HG02981 (cell line): ENCODE results near the gene MBNL1.

Source experiments
- ATAC-seq: cut with Tn5 transposase; IDR thresholded peaks from one replicate; pipeline ENCODE4 v1.9.1; 2021; ENCODE audit warnings: mild to moderate bottlenecking, moderate library complexity; ENCODE audit not compliant: unreplicated experiment

Gene MBNL1

DNA sequence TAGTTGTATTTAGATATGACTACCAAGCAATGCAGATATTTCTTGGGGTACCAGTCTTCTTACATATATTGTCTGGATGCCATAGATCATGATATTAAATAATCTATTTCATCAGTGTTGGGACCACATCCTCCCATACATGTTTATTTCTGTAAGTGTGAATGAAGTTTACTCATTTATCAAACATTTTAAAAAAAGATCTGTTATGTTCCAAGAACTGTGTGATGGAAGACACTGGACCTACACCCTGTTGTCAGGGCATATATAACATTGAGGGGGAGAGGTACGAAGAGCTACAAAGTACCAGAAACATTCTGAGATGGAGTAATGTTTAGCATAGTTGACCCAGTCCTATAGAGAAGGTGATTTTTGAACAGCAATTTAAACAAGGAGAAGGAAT lies 26.6 kb downstream of the MBNL1 start:
- ATAC-seq = no peak

DNA sequence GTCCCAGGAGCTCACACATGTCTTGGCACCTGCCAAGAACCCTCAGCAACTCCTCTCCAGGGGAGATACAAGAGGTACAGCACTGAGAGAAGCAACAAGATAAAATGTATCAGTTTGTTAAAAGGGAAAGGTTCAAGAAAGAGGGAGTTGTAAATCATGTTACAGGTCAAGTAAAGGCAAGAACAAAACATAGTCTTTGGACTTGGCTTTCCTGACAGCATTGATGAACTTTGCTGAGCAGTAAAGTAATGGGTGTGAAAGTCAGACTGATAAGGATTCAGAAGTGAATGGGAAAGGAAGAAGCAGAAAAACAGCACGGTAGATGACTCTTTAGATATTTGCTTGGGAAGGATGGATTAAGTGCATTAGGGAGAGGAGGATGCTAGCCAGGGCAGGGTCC lies 27.1 kb downstream of the MBNL1 start:
- no peak for ATAC-seq

DNA sequence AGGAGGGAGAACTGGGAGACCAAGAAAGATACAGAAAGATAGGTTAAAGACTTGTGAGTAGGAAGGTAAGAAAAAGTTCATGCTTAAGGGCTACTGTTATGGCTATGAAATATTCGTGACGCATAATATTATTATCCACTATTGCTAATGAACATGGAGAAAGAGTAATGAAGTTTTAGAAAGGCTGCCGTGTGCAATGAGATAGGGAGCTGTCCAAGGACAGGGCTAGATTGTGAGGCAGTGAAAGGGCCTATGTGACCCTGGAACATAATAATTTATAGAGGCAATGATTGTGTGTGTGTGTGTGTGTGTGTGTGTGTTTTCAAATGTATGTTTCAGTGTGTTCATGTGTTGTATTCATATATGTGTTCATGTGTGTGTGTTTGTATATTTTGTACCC lies 27.7 kb downstream of the MBNL1 start:
- no peak for ATAC-seq

DNA sequence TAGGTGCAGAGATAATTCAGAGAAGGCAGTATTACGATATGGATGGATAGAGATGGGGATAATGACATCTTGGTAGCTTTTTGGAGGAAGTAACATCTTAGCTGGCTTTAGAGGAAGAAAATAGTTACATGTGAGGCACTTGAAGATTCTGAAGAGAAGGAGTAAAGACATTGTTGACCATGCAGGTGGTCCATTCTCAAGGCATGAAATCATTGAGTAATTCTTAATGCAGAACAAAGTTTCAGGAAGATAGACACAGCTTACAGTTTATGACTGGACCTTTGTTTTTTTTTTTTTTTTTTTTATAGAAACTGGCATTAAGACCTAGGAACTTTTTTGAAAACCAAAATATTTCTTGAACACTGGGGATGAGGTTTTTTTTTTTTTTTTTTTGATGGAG lies 28.2 kb downstream of the MBNL1 start:
- no peak for ATAC-seq

DNA sequence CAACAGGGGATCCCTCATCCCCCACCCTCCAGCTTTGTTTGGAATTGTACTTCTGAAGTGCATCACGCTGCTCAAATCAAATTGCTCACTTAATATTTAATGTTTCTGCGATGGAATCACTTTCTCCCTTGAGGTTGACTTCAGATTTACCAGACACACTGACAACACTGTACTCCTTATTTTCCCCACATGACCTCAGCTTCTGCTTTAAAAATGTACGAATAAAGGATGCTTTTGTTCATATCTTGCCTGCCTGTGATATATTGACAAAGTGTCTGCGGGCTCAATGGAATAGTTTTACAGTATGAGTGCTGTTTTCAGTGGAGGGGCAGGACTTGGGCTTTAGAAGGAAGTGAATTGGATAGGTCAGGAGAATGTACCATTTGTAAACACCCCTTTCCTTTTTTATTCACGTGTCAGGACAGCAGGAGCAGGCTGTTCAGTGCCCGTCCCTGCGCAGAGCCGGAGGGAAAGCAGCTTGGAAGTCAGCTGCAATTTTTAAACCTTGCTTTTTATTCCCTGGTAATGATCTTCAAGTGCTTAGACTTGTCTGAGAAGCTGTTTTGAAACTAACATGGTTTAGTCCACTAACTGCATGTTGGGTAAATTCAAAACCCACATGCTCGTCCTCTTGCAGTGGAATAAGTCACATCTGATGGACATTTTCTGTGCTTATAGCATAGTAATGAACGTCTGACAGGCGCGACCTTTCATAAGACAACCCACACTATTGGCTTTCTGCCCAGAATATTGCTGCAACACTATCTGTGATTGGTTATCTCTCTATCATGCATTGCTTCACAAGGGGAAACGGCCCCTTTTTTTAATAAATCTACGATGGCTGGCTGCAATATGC lies 29.9 kb downstream of the MBNL1 start:
- ATAC-seq = peak; percentile 62

DNA sequence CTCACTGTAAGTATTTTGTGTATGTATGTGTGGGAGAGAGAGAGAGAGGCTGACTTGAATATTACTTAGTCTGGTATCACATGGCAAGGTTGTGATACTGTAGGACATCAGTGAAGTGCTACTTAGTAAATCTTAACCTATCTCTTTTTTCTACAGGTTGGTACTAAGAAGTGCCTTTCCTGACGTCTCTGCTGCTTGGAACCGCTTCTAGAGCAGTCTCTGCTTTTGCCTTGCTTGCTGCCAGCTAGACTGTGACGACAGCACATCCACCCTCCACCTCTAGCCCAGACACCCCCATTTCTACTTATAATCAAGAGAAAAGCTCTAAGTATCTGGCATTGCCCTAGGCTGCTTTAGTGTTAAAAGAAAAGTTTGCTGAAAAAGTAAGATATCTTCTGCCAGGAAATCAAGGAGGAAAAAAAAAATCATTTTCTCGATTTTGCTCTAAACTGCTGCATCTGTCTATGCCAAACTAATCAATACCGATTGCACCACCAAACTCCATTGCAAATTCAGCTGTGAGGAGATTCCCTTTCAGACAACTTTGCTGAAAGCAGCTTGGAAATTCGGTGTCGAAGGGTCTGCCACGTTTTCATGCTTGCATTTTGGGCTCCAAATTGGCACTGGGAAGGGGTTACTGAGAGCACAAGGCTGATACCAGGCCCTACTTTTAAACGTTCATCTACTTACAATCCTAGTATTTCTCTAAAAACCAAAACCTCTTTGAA lies 30.7 kb downstream of the MBNL1 start:
- ATAC-seq = no peak

DNA sequence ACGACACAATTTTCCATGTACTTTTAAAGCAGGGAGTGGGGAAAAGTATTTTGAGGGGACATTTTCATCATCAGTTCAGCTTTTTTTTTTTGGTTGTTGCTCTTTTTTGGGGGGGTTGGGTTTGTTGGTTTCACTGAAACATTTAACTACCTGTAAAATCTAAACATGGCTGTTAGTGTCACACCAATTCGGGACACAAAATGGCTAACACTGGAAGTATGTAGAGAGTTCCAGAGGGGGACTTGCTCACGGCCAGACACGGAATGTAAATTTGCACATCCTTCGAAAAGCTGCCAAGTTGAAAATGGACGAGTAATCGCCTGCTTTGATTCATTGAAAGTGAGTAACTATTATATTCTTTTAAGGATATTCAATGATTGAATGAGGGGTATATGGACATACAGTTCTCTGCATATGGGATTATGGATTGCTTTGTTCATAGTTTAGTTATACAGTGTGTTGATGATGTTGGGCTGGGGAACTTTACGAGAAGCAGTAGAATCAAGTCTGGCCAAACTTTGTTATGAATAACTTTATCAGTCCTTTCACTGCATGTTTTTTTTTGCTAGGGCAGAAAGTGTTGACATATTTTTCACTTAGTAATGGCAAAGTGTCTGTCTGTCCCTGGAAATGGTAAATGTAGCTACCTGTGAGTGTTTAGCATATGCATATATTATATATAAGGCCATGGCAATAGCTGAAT lies 31.5 kb downstream of the MBNL1 start:
- no peak for ATAC-seq

DNA sequence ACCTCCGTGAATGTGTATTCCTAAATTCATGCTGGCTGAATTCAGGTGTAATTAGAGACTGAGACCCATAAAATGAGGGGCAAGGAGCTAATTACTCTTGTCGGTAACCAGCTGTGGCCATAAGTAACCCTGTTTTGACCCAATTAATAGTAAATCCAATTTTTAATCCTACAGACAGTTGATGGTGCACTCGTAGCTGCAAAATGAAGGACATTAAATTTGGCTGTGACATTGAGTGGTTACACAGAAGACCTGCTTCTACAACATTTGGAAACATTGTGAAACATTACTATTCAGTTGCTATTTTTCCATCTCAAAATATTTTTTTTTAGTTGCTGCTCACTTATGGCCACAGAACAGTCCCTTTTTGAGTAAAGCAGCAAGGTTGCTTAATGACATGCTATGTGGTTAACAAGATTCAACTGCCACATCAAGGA lies 33.0 kb downstream of the MBNL1 start:
- no peak for ATAC-seq

DNA sequence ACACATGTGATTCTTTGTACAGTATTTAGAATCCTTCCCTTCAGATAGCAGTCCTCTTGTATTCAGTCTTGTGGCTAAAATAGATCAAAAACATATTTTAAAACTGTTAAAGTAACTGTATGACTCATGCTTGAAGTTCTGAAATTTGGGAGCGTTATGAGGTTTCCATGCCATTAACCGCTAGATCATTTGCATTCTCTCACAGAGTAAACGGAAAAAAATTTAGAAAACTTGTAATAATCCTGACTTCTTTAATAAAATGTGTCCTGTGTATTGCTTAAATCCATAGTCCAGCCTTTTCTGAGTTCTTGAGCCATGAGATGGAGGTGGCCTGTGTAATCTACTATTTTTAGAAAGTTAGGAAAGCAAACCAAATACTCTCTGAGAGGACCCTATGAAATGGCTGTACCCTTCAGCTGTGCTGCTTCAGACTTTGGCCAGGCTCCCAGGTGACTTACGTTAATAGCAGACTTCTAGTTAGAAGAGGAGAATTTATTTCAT lies 33.8 kb downstream of the MBNL1 start:
- peak; percentile 56 for ATAC-seq

DNA sequence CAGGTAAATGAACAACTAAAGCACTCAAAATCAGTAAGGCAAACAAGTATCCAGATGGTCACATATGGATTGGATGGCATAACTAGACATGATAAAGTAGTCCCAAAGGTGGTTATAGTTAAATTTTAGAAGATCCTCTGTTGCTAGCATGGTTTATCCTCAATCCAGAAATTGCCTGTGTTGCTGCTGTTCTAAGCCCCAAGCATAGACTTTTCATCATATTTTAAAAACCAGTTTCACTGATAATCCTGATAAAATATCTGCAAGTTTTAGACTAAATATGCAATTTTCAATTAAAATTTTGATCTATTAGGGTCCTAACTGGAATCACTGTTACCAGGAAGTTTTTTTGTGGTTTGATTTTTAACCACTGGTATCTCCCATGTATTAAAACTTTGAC lies 35.4 kb downstream of the MBNL1 start:
- no peak for ATAC-seq

DNA sequence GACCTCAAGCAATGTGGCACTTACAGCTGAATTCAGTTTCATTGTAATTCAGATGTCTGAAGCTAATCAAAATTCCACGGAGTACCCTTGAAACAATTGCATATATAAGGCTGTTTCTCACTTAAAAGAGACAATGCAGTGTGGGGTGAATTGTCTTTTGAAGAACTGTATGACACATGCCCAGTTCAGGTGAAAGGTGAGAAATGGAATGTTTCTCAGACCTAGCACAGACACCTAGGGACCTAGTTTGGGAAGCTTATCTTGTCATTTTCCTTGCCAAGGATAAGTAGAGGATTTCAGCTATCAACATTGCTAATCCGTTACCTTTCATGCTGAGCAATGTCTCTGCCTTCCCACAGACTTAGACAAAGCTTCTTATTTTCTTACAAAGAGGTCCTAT lies 36.3 kb downstream of the MBNL1 start:
- ATAC-seq = no peak

DNA sequence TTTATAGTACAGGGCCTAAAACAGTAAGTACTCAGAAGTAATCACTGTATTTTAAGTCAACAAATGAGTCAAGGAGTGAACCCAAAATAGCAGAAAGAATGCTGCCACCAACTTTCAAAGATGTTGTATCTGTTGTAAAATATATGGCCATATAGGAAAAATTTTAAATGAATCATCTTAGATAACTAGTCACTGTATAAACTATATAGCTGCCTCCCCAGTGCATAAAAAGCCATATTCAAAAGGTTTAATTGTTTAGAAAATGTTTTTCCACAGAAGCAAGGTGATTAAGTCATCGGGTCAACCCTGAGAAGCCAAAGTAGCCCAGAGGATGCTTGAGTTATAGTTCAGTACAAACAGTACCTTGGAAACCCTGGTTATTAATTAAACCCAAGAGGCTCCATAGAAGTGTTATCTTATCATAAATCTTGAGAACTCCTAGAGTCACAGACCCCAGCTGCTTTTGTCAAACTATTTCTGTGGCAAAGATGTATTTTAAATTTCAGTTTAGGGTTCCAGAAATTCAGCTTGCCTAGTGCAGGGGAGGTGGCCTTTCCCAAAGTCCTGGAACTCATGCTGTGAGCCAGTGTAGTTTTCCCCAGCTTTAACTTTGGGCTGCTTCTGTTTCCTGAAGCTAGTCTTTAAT lies 39.2 kb downstream of the MBNL1 start:
- ATAC-seq = peak; percentile 49

DNA sequence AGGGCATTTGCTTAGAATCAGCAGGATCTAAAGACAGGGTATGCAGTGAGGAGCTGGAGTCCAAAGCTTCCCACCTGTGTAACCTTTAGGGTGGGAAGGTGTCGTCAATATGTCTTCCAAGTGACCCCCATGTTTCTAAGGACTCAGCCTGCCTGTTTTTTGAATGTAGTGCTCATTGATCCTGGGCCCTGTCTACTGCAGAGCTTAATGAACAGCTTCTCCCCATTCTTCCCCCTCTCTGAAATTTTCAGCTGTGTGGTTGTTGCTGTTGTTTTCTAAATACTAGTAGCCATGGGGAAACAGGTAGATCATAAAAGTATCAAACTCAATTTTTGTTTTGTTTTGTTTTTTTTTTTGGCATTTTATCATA lies 39.7 kb downstream of the MBNL1 start:
- ATAC-seq = peak; percentile 5

DNA sequence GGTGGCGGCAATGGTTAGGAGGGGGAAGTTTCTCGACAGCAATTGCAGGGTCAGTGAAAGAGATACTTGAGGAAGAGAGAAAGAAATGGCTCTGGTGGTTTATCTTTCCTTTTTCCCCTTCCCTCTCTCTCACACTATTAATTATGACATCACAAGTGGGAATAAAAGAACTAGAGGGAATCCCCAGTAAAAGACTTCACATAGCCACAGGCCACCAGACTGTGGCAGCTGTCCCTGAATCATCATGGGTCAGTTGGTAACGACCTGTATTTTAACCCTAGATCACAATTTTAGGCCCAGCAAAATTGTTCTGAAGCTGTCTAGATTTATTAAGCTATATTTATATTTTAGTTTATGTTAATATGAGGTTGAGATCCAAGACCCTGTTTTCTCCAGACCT lies 40.3 kb downstream of the MBNL1 start:
- no peak for ATAC-seq

DNA sequence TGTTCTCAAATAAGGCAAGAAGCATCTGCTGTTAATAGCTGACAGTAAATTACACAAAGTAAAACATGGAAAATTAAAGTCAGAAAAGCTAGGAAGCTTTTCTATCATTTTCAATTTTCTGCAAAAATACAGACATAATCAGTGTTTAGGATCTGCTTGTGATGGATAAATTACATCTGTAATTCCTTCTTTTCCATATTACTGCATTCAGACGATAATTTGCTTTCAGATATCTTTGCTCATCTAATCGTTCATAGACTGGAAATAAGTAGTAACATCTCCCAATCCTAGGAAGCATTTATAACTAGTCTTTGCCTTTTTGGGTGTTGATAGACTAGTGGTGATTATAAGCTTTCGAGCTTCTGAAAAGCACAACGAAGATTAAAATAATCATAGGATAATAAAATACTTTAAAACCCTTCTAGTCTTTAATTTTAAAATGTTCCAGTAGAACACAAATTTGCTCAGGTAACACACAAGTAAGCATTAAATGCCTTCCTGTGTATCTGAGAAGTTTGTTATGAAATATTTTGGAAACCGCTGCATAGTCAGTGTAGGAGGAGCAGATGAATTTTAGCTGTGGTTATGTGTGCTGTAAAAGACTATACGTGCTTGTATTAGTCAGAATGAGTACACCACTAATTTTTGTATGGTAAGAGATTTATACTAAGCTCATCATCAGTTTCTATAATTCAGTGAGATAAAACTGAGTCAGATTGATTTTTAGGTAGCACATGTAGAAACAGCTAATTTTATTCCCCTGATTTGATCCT lies 41.0 kb downstream of the MBNL1 start:
- no peak for ATAC-seq

DNA sequence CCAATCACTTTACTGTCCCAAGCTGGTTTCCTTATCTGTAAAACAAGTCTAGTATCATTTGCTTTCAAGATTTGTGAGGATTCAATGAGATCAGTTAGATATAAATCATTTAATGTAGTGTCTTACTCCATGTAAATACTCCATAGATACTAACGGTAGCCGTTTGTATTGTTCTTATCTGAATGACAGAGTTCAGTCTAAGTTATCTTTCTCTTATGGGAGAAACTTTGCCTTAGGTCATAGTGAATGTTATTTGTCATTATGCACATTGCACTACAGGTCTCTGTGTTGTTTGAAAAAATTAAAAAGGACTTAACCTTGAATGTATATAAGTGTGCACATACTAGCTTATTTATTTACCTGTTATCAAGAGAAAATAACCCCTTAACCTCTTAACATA lies 44.7 kb downstream of the MBNL1 start:
- no peak for ATAC-seq

DNA sequence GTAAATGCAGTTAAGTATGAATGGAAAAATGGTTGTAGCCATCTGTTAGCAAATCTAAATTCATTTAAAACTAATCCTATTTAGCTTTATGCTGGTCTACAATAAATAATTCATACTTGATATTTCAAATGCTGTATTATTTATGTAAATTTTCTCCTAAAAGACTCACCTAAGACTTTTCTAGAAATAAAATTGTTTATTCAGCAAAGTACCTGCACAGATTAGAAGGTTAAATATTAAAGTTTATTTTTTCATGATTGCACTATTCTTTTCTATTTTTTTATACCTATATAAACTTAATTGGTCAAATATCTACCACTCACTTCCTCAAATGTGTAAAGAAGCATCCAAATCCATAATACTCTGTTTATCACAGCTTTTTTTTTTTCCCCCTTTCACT lies 45.2 kb downstream of the MBNL1 start:
- no peak for ATAC-seq

DNA sequence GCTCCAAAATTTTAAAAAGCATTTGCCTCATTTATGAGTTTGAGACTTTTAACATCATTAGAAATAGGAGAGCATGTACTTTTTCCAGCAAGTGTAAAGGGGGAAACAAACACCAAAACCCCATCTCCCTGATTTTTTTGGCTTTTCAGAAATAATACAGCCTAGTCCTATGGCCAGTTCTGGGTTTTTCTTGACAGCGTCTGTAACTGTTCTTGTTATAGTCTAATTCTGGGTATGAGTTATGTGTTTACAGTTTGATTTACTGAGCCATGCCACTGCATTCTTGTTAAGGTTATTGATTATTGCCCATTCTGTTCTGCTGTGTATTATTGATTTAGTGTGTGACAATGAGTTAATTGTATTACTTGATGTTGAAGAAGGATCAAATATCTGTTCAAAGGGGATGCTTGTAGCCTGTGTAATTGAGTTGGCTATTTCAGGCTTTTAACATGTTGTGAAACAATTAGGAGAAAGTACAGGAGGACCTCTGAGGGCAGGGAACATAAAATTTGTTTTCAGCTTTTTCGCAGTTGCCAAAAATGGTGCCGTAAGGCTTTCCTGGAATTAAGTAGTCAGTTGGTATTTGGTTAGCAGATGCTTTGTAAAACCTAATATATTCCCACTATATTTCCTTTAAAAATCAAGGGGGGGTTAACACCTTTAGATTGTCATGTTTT lies 46.1 kb downstream of the MBNL1 start:
- no peak for ATAC-seq

DNA sequence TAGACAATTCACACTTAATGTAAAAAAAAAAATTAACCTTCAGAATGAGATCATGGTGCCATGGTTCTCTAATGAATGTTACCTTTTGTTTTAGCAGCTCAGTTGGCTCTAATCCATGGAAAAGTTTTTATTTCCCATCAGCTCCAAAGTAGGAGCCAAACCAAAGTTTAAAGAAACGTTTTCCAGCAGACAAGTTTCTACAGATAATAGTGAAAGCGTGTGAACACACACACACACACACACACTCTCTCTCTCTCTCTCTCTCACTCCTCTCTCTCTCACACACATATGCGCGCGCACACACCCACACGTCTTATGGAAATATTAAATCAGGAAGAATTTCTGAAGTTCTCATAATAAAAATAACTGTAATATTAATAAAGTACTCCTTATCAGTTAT lies 46.9 kb downstream of the MBNL1 start:
- ATAC-seq = no peak

DNA sequence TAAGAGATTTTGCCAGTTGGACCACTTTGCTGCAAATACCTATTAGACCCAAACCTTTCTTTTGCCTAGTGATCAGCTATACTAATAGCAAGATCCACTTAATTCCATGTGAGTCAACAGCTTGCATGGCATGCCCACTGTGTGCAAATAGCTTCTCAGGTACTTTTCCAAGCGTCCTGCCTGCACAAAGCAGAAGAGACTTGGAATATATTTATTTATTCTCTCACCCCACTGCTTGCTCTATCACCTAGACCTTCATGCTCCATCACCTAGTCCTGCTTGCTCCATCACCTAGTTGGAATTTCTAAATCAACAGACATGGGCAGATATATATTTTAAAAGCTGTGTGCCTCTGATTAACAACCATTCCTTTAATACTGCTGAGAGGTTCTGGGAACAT lies 47.6 kb downstream of the MBNL1 start:
- ATAC-seq = no peak
